IPS DF 4.7 (cell line): ENCODE data around the gene KCNQ1.

Source experiments
- DNase-seq: peaks from one replicate; pipeline ENCODE4 v3.0.0-alpha.2; 2013; ENCODE audit warnings: low spot score; ENCODE audit errors: extremely low read depth

KCNQ1 gene

GRCh38 chr11:2775083-2775625, 330.3 kb downstream of the KCNQ1 start:
- DNase-seq, result no peak

- no peak for DNase-seq
Measured at GRCh38 chr11:2775626-2776350, 331.0 kb downstream of the KCNQ1 start.

GRCh38 chr11:2776351-2777061, 331.7 kb downstream of the KCNQ1 start:
- DNase-seq, result no peak

- DNase-seq, result no peak
Measured at GRCh38 chr11:2777386-2777785, 332.6 kb downstream of the KCNQ1 start.

- no peak for DNase-seq
Measured at GRCh38 chr11:2777871-2778629, 333.2 kb downstream of the KCNQ1 start.

GRCh38 chr11:2778630-2779498, 334.1 kb downstream of the KCNQ1 start:
- DNase-seq, result no peak

GRCh38 chr11:2779499-2779980, 334.7 kb downstream of the KCNQ1 start:
- DNase-seq, result no peak

GRCh38 chr11:2779981-2780849, 335.4 kb downstream of the KCNQ1 start:
- DNase-seq, result no peak

GRCh38 chr11:2780850-2781407, 336.1 kb downstream of the KCNQ1 start:
- DNase-seq, result no peak

GRCh38 chr11:2781408-2782274, 336.8 kb downstream of the KCNQ1 start:
- no peak for DNase-seq

- no peak for DNase-seq
Measured at GRCh38 chr11:2782769-2783168, 338.0 kb downstream of the KCNQ1 start.

GRCh38 chr11:2783536-2784082, 338.8 kb downstream of the KCNQ1 start:
- no peak for DNase-seq

- no peak for DNase-seq
Measured at GRCh38 chr11:2787816-2788167, 343.0 kb downstream of the KCNQ1 start.

- DNase-seq, result no peak
Measured at GRCh38 chr11:2788168-2789071, 343.6 kb downstream of the KCNQ1 start.

- DNase-seq, result no peak
Measured at GRCh38 chr11:2789331-2789730, 344.5 kb downstream of the KCNQ1 start.

GRCh38 chr11:2789791-2790567, 345.2 kb downstream of the KCNQ1 start:
- DNase-seq, result no peak

GRCh38 chr11:2790568-2790921, 345.7 kb downstream of the KCNQ1 start:
- no peak for DNase-seq
